A549 (cell line): ENCODE measurements around the gene ADCY10.

Source experiments
- CBX8 ChIP-seq: fragments of 200-600 bp; sonication (generic); IDR thresholded peaks from 2 replicates; pipeline ENCODE4 v1.6.1; 2016
- CTCF ChIP-seq: fragments of >200 bp; sonication (Bioruptor Twin); formaldehyde crosslinking; IDR thresholded peaks from 3 replicates; pipeline ENCODE4 v1.5.1; 2016
- EP300 ChIP-seq, 2 experiments: fragments of >200 bp; sonication (Bioruptor Twin); formaldehyde crosslinking; IDR thresholded peaks; 2 replicates in 1 of 2; 3 replicates in 1 of 2; pipeline ENCODE4 v1.6.1; 2016 to 2017
- HOXA7 ChIP-seq: fragments of 250-450 bp; sonication (Bioruptor Pico); IDR thresholded peaks from 2 replicates; pipeline ENCODE4 v1.5.0; 2020; ENCODE audit warnings: mild to moderate bottlenecking, moderate library complexity
- JUN ChIP-seq, 2 experiments: fragments of >200 bp; sonication (Bioruptor Twin); formaldehyde crosslinking; IDR thresholded peaks; 2 replicates in 1 of 2; 3 replicates in 1 of 2; pipeline ENCODE4 v1.6.1; 2016 to 2017
- POLR2A ChIP-seq: IDR thresholded peaks from 2 replicates; pipeline ENCODE4 v1.6.1; 2012; ENCODE audit warnings: mild to moderate bottlenecking, low read length
- RAD21 ChIP-seq, 2 experiments: fragments of >200 bp in 1 of 2; sonication (Bioruptor Twin) in 1 of 2; formaldehyde crosslinking in 1 of 2; IDR thresholded peaks in 1 of 2; conservative IDR thresholded peaks in 1 of 2; 2 replicates in 1 of 2; 3 replicates in 1 of 2; pipeline ENCODE4 v1.6.1; 2012 to 2018; ENCODE audit warnings: inconsistent platforms in 1 of 2
- RCOR1 ChIP-seq: fragments of 150-350 bp; IDR thresholded peaks from 2 replicates; pipeline ENCODE4 v1.6.1; 2014; ENCODE audit warnings: antibody characterized with exemption, low read length, low read depth
- REST ChIP-seq: fragments of 200-600 bp; sonication (generic); IDR thresholded peaks from 2 replicates; pipeline ENCODE4 v1.6.1; 2016; ENCODE audit warnings: antibody characterized with exemption, mild to moderate bottlenecking, moderate library complexity
- TF ChIP-seq, protein P1 (sequence below): IDR thresholded peaks from 2 replicates; pipeline ENCODE4 v1.6.1; 2012

- no peak for TF ChIP-seq RCOR1
- TF ChIP-seq CTCF, result no peak
- TF ChIP-seq RAD21 (conservative IDR thresholded peaks at IDR 0.05 in 1 of 2, IDR thresholded peaks at IDR 0.05 in 1 of 2), result no peak
- no peak for TF ChIP-seq REST
- no peak for TF ChIP-seq CBX8
- no peak for TF ChIP-seq HOXA7 (CRISPR knock-in tag)
- no peak for TF ChIP-seq EP300 (IDR thresholded peaks at IDR 0.05)
- TF ChIP-seq, protein P1, sequence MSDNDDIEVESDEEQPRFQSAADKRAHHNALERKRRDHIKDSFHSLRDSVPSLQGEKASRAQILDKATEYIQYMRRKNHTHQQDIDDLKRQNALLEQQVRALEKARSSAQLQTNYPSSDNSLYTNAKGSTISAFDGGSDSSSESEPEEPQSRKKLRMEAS, result no peak
- TF ChIP-seq JUN (IDR thresholded peaks at IDR 0.05), result no peak
- no peak for TF ChIP-seq POLR2A
Measured at GRCh38 chr1:167786502-167786901, 127.4 kb downstream of the ADCY10 start.
